HG03378 (cell line): Measurements from ENCODE around the gene WDR76.

ENCODE experiments used
- ATAC-seq: cut with Tn5 transposase; IDR thresholded peaks from one replicate; pipeline ENCODE4 v1.9.1; 2021; ENCODE audit warnings: mild to moderate bottlenecking, moderate library complexity; ENCODE audit not compliant: unreplicated experiment

Gene WDR76

GRCh38 chr15:43912208-43912607 lies 85.4 kb downstream of the WDR76 start:
- ATAC-seq: no peak

GRCh38 chr15:43913026-43913780 lies 86.4 kb downstream of the WDR76 start:
- no peak for ATAC-seq

GRCh38 chr15:43913941-43914340 lies 87.1 kb downstream of the WDR76 start:
- ATAC-seq: no peak

GRCh38 chr15:43915631-43916325 lies 89.0 kb downstream of the WDR76 start:
- no peak for ATAC-seq

- ATAC-seq: no peak
Measured at GRCh38 chr15:43916326-43916660, 89.5 kb downstream of the WDR76 start.
